Esophagus muscularis mucosa (tissue), 3 donors: ENCODE measurements around the gene MTHFR.

Experiments used
- POLR2A ChIP-seq: fragments of 450-650 bp; IDR thresholded peaks from one replicate; pipeline ENCODE4 v1.6.1; 2017; ENCODE audit warnings: antibody characterized with exemption, moderate library complexity, mild to moderate bottlenecking, low read depth
- TF ChIP-seq, protein P1 (sequence below), 3 experiments: fragments of 200-600 bp in 2 of 3; fragments of 450-650 bp in 1 of 3; sonication (generic) in 2 of 3; IDR thresholded peaks; one replicate each; pipeline ENCODE4 v1.5.1; 2017 to 2019; ENCODE audit warnings: antibody characterized with exemption in 3 of 3, mild to moderate bottlenecking in 2 of 3, moderate library complexity in 1 of 3

DNA sequence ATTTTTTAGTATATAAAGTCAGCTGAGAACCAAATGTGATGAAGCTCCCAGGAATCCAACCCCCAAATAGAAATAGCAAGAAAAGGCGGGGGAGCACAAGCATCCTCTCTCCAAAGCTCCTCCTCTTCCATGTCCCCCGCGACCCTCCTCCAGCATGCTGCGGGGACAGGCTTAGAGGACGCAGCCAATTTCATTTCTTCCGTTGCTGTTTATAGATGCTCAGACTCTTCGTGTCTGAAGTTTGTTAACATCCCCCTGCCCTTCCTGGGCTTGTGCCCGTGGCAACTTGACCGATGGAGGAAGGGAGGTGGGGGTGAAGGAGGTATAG is 42.6 kb upstream of the MTHFR start:
- TF ChIP-seq, protein P1, sequence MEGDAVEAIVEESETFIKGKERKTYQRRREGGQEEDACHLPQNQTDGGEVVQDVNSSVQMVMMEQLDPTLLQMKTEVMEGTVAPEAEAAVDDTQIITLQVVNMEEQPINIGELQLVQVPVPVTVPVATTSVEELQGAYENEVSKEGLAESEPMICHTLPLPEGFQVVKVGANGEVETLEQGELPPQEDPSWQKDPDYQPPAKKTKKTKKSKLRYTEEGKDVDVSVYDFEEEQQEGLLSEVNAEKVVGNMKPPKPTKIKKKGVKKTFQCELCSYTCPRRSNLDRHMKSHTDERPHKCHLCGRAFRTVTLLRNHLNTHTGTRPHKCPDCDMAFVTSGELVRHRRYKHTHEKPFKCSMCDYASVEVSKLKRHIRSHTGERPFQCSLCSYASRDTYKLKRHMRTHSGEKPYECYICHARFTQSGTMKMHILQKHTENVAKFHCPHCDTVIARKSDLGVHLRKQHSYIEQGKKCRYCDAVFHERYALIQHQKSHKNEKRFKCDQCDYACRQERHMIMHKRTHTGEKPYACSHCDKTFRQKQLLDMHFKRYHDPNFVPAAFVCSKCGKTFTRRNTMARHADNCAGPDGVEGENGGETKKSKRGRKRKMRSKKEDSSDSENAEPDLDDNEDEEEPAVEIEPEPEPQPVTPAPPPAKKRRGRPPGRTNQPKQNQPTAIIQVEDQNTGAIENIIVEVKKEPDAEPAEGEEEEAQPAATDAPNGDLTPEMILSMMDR (IDR thresholded peaks at IDR 0.05): no peak
- no peak for TF ChIP-seq POLR2A
